Vagina (tissue), 2 donors: ENCODE results near the gene PACC1. TPM values are rescaled to one million over a fixed set of nuclear protein-coding genes. Genes with fewer than 3 reads are reported as not detected.

Experiments used
- DNase-seq, 2 donors: peaks; one replicate each; pipeline ENCODE4 v3.0.0-alpha.2; 2017; ENCODE audit errors: extremely low spot score in 2 of 2
- H3K27ac ChIP-seq: fragments of 200-600 bp; sonication (generic); one replicate; pipeline ENCODE4 v1.5.1; 2019
- H3K27me3 ChIP-seq: fragments of 200-600 bp; sonication (generic); one replicate; pipeline ENCODE4 v1.5.1; 2019
- H3K36me3 ChIP-seq, 2 donors: fragments of 200-600 bp; sonication (generic); one replicate each; pipeline ENCODE4 v1.5.1; 2017 to 2019
- H3K4me1 ChIP-seq: fragments of 200-600 bp; sonication (generic); one replicate; pipeline ENCODE4 v1.5.1; 2019
- H3K4me3 ChIP-seq, 2 donors: fragments of 200-600 bp; sonication (generic); 1 replicate in 1 of 2; 2 replicates in 1 of 2; pipeline ENCODE4 v1.5.1; 2016 to 2019
- H3K9me3 ChIP-seq: fragments of 200-600 bp; sonication (generic); one replicate; pipeline ENCODE4 v1.5.1; 2019
- CTCF ChIP-seq, 3 experiments: fragments of 450-650 bp in 2 of 3; fragments of 200-600 bp in 1 of 3; sonication (generic) in 1 of 3; IDR thresholded peaks; one replicate each; pipeline ENCODE4 v1.5.1; 2017 to 2019; ENCODE audit warnings: antibody characterized with exemption in 3 of 3, mild to moderate bottlenecking in 2 of 3, moderate library complexity in 2 of 3
- POLR2A ChIP-seq, 2 donors: fragments of 450-650 bp; IDR thresholded peaks; one replicate each; pipeline ENCODE4 v1.6.1; 2017; ENCODE audit warnings: antibody characterized with exemption in 2 of 2, mild to moderate bottlenecking in 2 of 2, moderate library complexity in 2 of 2
- POLR2AphosphoS5 ChIP-seq, 2 donors: sonication (generic); formaldehyde crosslinking; IDR thresholded peaks; one replicate each; pipeline ENCODE4 v1.9.0; 2017; ENCODE audit warnings: antibody characterized with exemption in 2 of 2, mild to moderate bottlenecking in 2 of 2, low read depth in 1 of 2; ENCODE audit not compliant: insufficient read depth in 1 of 2
- intact Hi-C: fragments of 100-400 bp; cut with DNase I; formaldehyde crosslinking; loops from one replicate; pipeline ENCODE4 v1.15.1; 2023
- total RNA-seq: library from RNA; depleted of rRNA; stranded (reverse); fragments of >200 nt; gene quantifications from one replicate; pipeline ENCODE4 v1.2.3, GENCODE V29; 2016

PACC1 gene
- total RNA-seq, 1 donor from 2014 or later = 6.1 TPM

- Histone ChIP-seq H3K27me3 (no peaks in the 10 kb centered on the region), H3K27ac (no peak overlapping the region), H3K36me3 (peaks cover 0 to 15% of the 10 kb centered on the region in 2 donors), H3K9me3 (no peaks in the 10 kb centered on the region), H3K4me3 (no peak overlapping the region), H3K4me1 (no peaks in the 10 kb centered on the region)
- TF ChIP-seq CTCF (IDR thresholded peaks at IDR 0.05) (no peak), POLR2AphosphoS5 (IDR thresholded peaks at IDR 0.05; ENCODE audit: insufficient read depth in 1 of 2, low read depth in 1 of 2) (no peak), POLR2A (IDR thresholded peaks at IDR 0.05) (no peak)
- intact Hi-C loops = no loop called here
- no peak for DNase-seq
Measured at GRCh38 chr1:212381397-212382035, 33.2 kb downstream of the PACC1 start.

DNA sequence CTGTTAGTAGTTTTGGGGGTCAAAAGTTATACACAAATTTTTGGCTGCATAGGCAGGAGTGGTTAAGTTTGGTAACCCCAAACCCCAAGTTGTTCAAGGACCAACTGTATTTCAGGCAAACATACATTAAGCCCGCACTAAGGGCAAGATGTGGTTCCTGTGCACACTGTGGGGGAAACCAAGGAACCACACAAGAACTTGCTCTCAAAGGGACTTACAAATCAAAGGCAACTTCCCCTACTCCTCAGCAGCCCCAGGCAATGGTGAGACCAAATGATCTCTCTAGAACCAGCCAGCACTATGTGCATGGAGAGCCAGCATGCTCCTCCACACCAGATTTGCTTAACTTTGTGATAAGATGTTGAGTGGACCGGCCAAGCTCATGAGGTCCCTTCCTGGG, 35.3 kb downstream of the PACC1 start:
- no peak overlapping the region for H3K27ac ChIP-seq
- no peaks in the 10 kb centered on the region for H3K9me3 ChIP-seq
- H3K36me3 ChIP-seq = peaks cover 0 to 15% of the 10 kb centered on the region in 2 donors
- H3K27me3 ChIP-seq = no peaks in the 10 kb centered on the region
- DNase-seq = no peak
- no peaks in the 10 kb centered on the region for H3K4me1 ChIP-seq
- no peak for TF ChIP-seq CTCF (IDR thresholded peaks at IDR 0.05)
- TF ChIP-seq POLR2A (IDR thresholded peaks at IDR 0.05) = no peak
- TF ChIP-seq POLR2AphosphoS5 (IDR thresholded peaks at IDR 0.05; ENCODE audit: insufficient read depth in 1 of 2, low read depth in 1 of 2) = no peak
- intact Hi-C loops = no loop called here
- H3K4me3 ChIP-seq = no peak overlapping the region

DNA sequence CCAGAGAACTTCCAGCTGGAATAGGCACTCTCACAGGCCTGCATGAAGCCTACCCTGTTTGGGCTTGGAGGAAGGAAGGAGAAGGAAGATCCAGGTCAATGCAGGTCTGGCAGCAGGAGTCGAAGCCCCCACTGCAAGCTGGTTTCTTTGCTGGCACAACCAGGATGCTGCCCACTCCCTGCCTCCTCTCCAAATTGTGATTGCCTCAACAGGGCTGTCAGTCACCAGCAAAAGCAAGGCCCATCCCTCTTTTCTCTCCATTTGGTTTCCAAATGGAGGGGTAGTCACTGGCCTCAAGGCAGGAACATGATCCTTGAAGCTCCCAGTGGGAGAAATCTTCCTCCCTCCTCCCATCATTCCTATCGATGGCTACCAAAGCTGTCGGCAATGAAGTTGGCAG, 37.0 kb downstream of the PACC1 start:
- intact Hi-C loops = no loop called here
- Histone ChIP-seq H3K36me3 (peaks cover 0 to 14% of the 10 kb centered on the region in 2 donors), H3K4me3 (no peak overlapping the region), H3K27ac (no peak overlapping the region), H3K4me1 (no peaks in the 10 kb centered on the region), H3K9me3 (no peaks in the 10 kb centered on the region), H3K27me3 (no peaks in the 10 kb centered on the region)
- no peak for TF ChIP-seq CTCF (IDR thresholded peaks at IDR 0.05)
- no peak for DNase-seq

- intact Hi-C loops = no loop called here
- Histone ChIP-seq H3K4me3 (no peak overlapping the region), H3K9me3 (no peaks in the 10 kb centered on the region), H3K27me3 (no peaks in the 10 kb centered on the region), H3K27ac (no peak overlapping the region), H3K4me1 (no peaks in the 10 kb centered on the region), H3K36me3 (peaks cover 0 to 10% of the 10 kb centered on the region in 2 donors)
- no peak for DNase-seq
- TF ChIP-seq CTCF (IDR thresholded peaks at IDR 0.05) = no peak
- TF ChIP-seq POLR2A (IDR thresholded peaks at IDR 0.05) = no peak
- no peak for TF ChIP-seq POLR2AphosphoS5 (IDR thresholded peaks at IDR 0.05; ENCODE audit: insufficient read depth in 1 of 2, low read depth in 1 of 2)
Measured at GRCh38 chr1:212375986-212376385, 38.7 kb downstream of the PACC1 start.

DNA sequence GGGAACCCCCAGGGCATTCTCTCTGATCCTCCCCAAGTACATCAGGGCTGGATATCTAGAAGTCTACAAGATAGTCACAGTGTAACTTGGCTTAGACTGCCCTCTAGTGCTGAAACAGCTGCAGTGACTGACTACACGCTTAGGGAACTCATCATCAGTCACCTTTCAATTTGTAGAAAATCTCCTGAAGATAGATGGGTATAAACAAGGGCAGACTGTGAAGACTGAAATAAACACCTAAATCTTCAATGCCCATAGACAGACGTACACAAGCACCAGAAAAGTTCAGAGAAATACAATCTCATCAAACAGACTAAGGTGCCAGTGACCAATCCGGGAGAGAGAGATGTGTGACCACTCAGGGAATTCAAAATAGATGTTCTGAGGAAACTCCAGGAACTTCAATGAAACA, 46.6 kb downstream of the PACC1 start:
- no peaks in the 10 kb centered on the region for H3K36me3 ChIP-seq
- H3K4me1 ChIP-seq = no peaks in the 10 kb centered on the region
- intact Hi-C loops = loop anchor here (5.0 kb wide), 1 partner anchor 296 kb away; no protein-coding TSS in a partner anchor
- H3K27ac ChIP-seq = no peak overlapping the region
- no peaks in the 10 kb centered on the region for H3K9me3 ChIP-seq
- DNase-seq = no peak
- H3K4me3 ChIP-seq = no peak overlapping the region
- TF ChIP-seq POLR2AphosphoS5 (IDR thresholded peaks at IDR 0.05; ENCODE audit: insufficient read depth in 1 of 2, low read depth in 1 of 2) (no peak), CTCF (IDR thresholded peaks at IDR 0.05) (peak; percentile 31 to 72 (median 50))
- H3K27me3 ChIP-seq = no peaks in the 10 kb centered on the region
